GM12878 (cell line): ENCODE data around the gene ATXN2. TPM values are rescaled to one million over a fixed set of nuclear protein-coding genes. Genes with fewer than 3 reads are reported as not detected.

ENCODE experiments used
- CEBPB ChIP-seq, 2 experiments: fragments of 150-350 bp in 1 of 2; IDR thresholded peaks; 2 replicates each; pipeline ENCODE4 v1.6.1; 2012 to 2014; ENCODE audit warnings: low read depth in 2 of 2, low read length in 2 of 2, borderline replicate concordance in 1 of 2, inconsistent platforms in 1 of 2
- EZH2 ChIP-seq: IDR thresholded peaks from 2 replicates; pipeline ENCODE4 v1.6.1; 2012; ENCODE audit warnings: low read depth, mild to moderate bottlenecking, control low read depth, inconsistent platforms, low read length, borderline replicate concordance; ENCODE audit not compliant: control insufficient read depth
- FOS ChIP-seq: IDR thresholded peaks from 3 replicates; pipeline ENCODE4 v1.6.1; 2011; ENCODE audit warnings: borderline replicate concordance; ENCODE audit not compliant: insufficient read length; ENCODE audit errors: extremely low read depth
- IKZF2 ChIP-seq, 2 experiments: fragments of 450-650 bp; IDR thresholded peaks; 2 replicates each; pipeline ENCODE4 v1.6.1; 2017; ENCODE audit warnings: mild to moderate bottlenecking in 2 of 2, moderate library complexity in 2 of 2
- KDM1A ChIP-seq: fragments of 200-600 bp; sonication (generic); IDR thresholded peaks from 2 replicates; pipeline ENCODE4 v1.6.1; 2016; ENCODE audit warnings: borderline replicate concordance
- NFYA ChIP-seq: IDR thresholded peaks from 2 replicates; pipeline ENCODE4 v1.6.1; 2011; ENCODE audit warnings: low read depth, mild to moderate bottlenecking, low read length, improper control_type of control experiment, borderline replicate concordance
- PAX8 ChIP-seq: fragments of 450-650 bp; IDR thresholded peaks from 2 replicates; pipeline ENCODE4 v1.6.1; 2017; ENCODE audit warnings: mild to moderate bottlenecking, moderate library complexity
- ZSCAN29 ChIP-seq: fragments of 450-650 bp; IDR thresholded peaks from 2 replicates; pipeline ENCODE4 v1.6.1; 2017; ENCODE audit warnings: mild to moderate bottlenecking, moderate library complexity
- polyA plus RNA-seq, 11 experiments: library from polyadenylated mRNA; depleted of rRNA in 4 of 11; unstranded in 6 of 11; stranded (reverse) in 5 of 11; fragments of >200 nt; fragmentation: Nextera tagmentation in 4 of 11; fragmentation: Illumina TruSeq in 1 of 11; extraction: Ambion mirVana in 4 of 11; extraction: Trizol in 1 of 11; gene quantifications; 1 replicate in 1 of 11; 2 replicates in 10 of 11; pipeline versions ENCODE4 v1.2.1 to v1.2.3, GENCODE V29; 2011 to 2016; ENCODE audit warnings: inconsistent platforms in 2 of 11, missing spikeins in 2 of 11, low read depth in 1 of 11
- total RNA-seq, 4 experiments: library from RNA; depleted of rRNA in 3 of 4; stranded (reverse); fragments of >200 nt in 3 of 4; fragmentation: Illumina TruSeq in 1 of 4; extraction: Trizol in 1 of 4; gene quantifications; 2 replicates each; pipeline versions ENCODE4 v1.2.1 to v1.2.3, GENCODE V29; 2013 to 2021
- TF ChIP-seq, protein P1 (sequence below): fragments of 450-650 bp; IDR thresholded peaks from 2 replicates; pipeline ENCODE4 v1.6.1; 2016; ENCODE audit warnings: mild to moderate bottlenecking
- TF ChIP-seq, protein P2 (sequence below): fragments of 450-650 bp; IDR thresholded peaks from 2 replicates; pipeline ENCODE4 v1.6.1; 2017; ENCODE audit warnings: borderline replicate concordance
- TF ChIP-seq, protein P3 (sequence below): fragments of 450-650 bp; formaldehyde crosslinking; IDR thresholded peaks from 2 replicates; pipeline ENCODE4 v1.4.0; 2020; ENCODE audit warnings: mild to moderate bottlenecking, moderate library complexity
- TF ChIP-seq, protein P4 (sequence below): fragments of 450-650 bp; IDR thresholded peaks from 2 replicates; pipeline ENCODE4 v1.6.1; 2017; ENCODE audit warnings: mild to moderate bottlenecking, moderate library complexity
- TF ChIP-seq, protein P5 (sequence below): IDR thresholded peaks from 2 replicates; pipeline ENCODE4 v1.6.1; 2012; ENCODE audit warnings: mild to moderate bottlenecking, low read depth, low read length

Gene ATXN2
- total and polyA plus RNA-seq, 10 of the 15 experiments (the other 5 are each of a cell fraction or from before 2014, with no cell fraction given): 8.8 to 31.5 (median 19.0) TPM

DNA sequence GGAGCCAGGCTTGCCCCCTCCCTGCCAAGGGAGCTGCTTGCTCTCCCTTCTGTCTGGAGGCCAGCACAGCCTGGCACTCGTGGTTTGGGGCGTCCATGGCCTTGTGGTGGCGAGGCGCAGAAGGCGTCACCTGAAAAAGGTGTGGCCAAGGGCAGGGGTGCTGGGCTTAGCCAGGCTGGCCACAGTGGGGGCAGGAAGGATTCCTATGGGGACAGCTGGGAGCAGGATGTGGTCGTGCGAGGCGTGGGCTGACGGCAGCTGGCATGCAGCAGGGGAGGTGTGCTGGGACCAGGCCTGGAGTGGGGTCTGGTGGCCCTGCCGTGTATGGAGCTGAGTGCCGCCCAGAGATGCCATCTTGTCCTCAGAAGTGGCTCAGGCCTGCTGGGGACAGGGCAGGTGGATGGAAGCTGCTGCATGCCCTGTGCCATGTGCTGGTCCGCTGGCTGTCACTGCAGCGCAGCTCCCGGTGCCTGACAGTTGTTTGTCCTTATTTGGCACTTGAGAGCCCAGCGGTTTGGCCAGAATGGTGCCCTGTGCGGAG lies 163.4 kb downstream of the ATXN2 start (continued):
- TF ChIP-seq, protein P1, sequence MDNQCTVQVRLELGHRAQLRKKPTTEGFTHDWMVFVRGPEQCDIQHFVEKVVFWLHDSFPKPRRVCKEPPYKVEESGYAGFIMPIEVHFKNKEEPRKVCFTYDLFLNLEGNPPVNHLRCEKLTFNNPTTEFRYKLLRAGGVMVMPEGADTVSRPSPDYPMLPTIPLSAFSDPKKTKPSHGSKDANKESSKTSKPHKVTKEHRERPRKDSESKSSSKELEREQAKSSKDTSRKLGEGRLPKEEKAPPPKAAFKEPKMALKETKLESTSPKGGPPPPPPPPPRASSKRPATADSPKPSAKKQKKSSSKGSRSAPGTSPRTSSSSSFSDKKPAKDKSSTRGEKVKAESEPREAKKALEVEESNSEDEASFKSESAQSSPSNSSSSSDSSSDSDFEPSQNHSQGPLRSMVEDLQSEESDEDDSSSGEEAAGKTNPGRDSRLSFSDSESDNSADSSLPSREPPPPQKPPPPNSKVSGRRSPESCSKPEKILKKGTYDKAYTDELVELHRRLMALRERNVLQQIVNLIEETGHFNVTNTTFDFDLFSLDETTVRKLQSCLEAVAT: no peak
- TF ChIP-seq ZSCAN29 (no peak), CEBPB (IDR thresholded peaks at IDR 0.05; ENCODE audit: borderline replicate concordance in 1 of 2, low read depth in 2 of 2, low read length in 2 of 2) (no peak), IKZF2 (IDR thresholded peaks at IDR 0.05) (peak; percentile 16 to 22; a peak in 3 of 4 replicates), KDM1A (no peak), PAX8 (no peak), NFYA (no peak), FOS (no peak), EZH2 (no peak)
- TF ChIP-seq, protein P2, sequence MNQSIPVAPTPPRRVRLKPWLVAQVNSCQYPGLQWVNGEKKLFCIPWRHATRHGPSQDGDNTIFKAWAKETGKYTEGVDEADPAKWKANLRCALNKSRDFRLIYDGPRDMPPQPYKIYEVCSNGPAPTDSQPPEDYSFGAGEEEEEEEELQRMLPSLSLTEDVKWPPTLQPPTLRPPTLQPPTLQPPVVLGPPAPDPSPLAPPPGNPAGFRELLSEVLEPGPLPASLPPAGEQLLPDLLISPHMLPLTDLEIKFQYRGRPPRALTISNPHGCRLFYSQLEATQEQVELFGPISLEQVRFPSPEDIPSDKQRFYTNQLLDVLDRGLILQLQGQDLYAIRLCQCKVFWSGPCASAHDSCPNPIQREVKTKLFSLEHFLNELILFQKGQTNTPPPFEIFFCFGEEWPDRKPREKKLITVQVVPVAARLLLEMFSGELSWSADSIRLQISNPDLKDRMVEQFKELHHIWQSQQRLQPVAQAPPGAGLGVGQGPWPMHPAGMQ: no peak
- TF ChIP-seq, protein P3, sequence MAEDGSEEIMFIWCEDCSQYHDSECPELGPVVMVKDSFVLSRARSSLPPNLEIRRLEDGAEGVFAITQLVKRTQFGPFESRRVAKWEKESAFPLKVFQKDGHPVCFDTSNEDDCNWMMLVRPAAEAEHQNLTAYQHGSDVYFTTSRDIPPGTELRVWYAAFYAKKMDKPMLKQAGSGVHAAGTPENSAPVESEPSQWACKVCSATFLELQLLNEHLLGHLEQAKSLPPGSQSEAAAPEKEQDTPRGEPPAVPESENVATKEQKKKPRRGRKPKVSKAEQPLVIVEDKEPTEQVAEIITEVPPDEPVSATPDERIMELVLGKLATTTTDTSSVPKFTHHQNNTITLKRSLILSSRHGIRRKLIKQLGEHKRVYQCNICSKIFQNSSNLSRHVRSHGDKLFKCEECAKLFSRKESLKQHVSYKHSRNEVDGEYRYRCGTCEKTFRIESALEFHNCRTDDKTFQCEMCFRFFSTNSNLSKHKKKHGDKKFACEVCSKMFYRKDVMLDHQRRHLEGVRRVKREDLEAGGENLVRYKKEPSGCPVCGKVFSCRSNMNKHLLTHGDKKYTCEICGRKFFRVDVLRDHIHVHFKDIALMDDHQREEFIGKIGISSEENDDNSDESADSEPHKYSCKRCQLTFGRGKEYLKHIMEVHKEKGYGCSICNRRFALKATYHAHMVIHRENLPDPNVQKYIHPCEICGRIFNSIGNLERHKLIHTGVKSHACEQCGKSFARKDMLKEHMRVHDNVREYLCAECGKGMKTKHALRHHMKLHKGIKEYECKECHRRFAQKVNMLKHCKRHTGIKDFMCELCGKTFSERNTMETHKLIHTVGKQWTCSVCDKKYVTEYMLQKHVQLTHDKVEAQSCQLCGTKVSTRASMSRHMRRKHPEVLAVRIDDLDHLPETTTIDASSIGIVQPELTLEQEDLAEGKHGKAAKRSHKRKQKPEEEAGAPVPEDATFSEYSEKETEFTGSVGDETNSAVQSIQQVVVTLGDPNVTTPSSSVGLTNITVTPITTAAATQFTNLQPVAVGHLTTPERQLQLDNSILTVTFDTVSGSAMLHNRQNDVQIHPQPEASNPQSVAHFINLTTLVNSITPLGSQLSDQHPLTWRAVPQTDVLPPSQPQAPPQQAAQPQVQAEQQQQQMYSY (CRISPR knock-in tag): no peak
- TF ChIP-seq, protein P4, sequence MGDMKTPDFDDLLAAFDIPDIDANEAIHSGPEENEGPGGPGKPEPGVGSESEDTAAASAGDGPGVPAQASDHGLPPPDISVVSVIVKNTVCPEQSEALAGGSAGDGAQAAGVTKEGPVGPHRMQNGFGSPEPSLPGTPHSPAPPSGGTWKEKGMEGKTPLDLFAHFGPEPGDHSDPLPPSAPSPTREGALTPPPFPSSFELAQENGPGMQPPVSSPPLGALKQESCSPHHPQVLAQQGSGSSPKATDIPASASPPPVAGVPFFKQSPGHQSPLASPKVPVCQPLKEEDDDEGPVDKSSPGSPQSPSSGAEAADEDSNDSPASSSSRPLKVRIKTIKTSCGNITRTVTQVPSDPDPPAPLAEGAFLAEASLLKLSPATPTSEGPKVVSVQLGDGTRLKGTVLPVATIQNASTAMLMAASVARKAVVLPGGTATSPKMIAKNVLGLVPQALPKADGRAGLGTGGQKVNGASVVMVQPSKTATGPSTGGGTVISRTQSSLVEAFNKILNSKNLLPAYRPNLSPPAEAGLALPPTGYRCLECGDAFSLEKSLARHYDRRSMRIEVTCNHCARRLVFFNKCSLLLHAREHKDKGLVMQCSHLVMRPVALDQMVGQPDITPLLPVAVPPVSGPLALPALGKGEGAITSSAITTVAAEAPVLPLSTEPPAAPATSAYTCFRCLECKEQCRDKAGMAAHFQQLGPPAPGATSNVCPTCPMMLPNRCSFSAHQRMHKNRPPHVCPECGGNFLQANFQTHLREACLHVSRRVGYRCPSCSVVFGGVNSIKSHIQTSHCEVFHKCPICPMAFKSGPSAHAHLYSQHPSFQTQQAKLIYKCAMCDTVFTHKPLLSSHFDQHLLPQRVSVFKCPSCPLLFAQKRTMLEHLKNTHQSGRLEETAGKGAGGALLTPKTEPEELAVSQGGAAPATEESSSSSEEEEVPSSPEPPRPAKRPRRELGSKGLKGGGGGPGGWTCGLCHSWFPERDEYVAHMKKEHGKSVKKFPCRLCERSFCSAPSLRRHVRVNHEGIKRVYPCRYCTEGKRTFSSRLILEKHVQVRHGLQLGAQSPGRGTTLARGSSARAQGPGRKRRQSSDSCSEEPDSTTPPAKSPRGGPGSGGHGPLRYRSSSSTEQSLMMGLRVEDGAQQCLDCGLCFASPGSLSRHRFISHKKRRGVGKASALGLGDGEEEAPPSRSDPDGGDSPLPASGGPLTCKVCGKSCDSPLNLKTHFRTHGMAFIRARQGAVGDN: no peak; the same call in 1 of the 2 replicates
- TF ChIP-seq, protein P5, sequence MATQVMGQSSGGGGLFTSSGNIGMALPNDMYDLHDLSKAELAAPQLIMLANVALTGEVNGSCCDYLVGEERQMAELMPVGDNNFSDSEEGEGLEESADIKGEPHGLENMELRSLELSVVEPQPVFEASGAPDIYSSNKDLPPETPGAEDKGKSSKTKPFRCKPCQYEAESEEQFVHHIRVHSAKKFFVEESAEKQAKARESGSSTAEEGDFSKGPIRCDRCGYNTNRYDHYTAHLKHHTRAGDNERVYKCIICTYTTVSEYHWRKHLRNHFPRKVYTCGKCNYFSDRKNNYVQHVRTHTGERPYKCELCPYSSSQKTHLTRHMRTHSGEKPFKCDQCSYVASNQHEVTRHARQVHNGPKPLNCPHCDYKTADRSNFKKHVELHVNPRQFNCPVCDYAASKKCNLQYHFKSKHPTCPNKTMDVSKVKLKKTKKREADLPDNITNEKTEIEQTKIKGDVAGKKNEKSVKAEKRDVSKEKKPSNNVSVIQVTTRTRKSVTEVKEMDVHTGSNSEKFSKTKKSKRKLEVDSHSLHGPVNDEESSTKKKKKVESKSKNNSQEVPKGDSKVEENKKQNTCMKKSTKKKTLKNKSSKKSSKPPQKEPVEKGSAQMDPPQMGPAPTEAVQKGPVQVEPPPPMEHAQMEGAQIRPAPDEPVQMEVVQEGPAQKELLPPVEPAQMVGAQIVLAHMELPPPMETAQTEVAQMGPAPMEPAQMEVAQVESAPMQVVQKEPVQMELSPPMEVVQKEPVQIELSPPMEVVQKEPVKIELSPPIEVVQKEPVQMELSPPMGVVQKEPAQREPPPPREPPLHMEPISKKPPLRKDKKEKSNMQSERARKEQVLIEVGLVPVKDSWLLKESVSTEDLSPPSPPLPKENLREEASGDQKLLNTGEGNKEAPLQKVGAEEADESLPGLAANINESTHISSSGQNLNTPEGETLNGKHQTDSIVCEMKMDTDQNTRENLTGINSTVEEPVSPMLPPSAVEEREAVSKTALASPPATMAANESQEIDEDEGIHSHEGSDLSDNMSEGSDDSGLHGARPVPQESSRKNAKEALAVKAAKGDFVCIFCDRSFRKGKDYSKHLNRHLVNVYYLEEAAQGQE: no peak
